Measurements from ENCODE around the gene GNG4. TPM values are rescaled to one million over a fixed set of nuclear protein-coding genes. Genes with fewer than 3 reads are reported as not detected.
A peak's percentile ranks its signal among the peaks of the same experiment; 100 is the strongest.

The GNG4 gene
- total and polyA plus RNA-seq, 10 of the 15 experiments (the other 5 are each of a cell fraction or from before 2014, with no cell fraction given) = 0.03 to 0.15 (median 0.15) TPM; not detected in 7

DNA sequence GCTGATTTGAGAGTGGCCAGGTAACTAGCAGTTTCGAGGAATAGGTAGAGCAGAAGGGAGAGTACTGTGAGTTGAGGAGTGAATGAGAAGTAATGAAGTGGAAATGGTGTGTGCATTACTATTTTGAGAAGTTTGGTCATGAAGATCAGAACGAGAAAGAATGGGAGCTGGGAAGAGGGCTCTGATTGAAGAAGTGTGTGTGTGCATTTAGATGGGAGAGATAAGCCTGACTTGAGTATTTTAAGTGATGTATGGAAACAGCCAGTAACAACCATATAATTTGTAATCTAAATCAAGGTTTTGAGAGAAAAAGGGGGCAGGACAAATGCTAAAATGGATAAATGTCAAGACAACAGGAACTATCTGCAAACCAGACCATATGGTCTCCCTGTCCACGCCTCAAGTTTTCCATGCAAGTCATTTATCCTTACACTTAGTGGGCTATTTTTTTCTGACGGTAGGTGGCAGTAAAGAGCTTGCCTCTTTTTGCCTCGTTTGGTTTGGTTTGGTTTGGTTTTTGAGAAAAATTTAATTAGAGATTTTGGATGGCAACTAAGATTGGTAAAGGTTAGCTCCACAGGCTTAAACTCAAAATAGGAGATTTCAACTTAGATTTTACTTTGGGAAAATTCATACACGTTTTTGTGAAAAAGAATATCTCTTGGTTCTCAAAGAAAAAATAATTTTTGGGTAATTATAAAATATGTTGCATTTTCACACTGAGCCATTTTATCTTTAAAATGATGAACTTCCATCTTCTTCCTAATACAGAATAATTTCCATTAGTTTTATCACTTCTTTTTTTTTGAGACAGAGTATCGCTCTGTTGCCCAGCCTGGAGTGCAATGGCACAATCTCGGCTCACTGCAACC lies 135.9 kb downstream of the GNG4 start:
- ChIA-PET POLR2A (interaction anchor here (0.6 kb wide), 1 partner anchor 48 kb away, joined by 4 read pairs; no protein-coding TSS in a partner anchor), CTCF (interaction anchor here (0.7 to 4.0 kb wide), 28 partner anchors 8 to 1140 kb away, joined by 3 to 31 read pairs (median 4); partner anchors contain the start of genes B3GALNT2 and COA6), SMC1A (ENCODE audit: uncharacterized antibody, unreplicated experiment) (interaction anchor here (0.7 to 2.6 kb wide), 11 partner anchors 15 to 461 kb away, joined by 3 to 17 read pairs (median 6); no protein-coding TSS in a partner anchor), RAD21 (ENCODE audit: unreplicated experiment) (interaction anchor here (0.6 to 2.0 kb wide), 7 partner anchors 9 to 458 kb away, joined by 3 to 19 read pairs (median 4); no protein-coding TSS in a partner anchor)
- FAIRE-seq = peak; percentile 97
- no peaks in the 10 kb centered on the region; the same call in 1 of the 2 replicates for H3K4me1 ChIP-seq (ENCODE audit: control insufficient read depth, insufficient read depth, low read length)
- no peaks in the 10 kb centered on the region for H3K36me3 ChIP-seq (ENCODE audit: control insufficient read depth in 2 of 2, insufficient read depth in 2 of 2, low read length in 1 of 2)
- H3K79me2 ChIP-seq (ENCODE audit: control insufficient read depth, insufficient read depth, low read length) = no peaks in the 10 kb centered on the region
- no TSS peak for BruUV-seq (replicated peaks)
- no peaks in the 10 kb centered on the region for H3K27me3 ChIP-seq (replicated peaks in 1 of 2; ENCODE audit: control insufficient read depth in 2 of 2, insufficient read depth in 2 of 2, low read length in 1 of 2)
- intact Hi-C loops (cut with micrococcal nuclease; ENCODE audit: unreplicated experiment) (loop anchor here (2.0 to 5.0 kb wide), 3 partner anchors 89 to 457 kb away; no protein-coding TSS in a partner anchor), in situ Hi-C loops (cut with MboI) (loop anchor here (5.0 kb wide), 2 partner anchors 264 to 459 kb away; no protein-coding TSS in a partner anchor)
- peak; percentile 70 for ATAC-seq
- TF ChIP-seq SMC3 (IDR thresholded peaks at IDR 0.05; ENCODE audit: borderline replicate concordance, low read length) = peak; percentile 79; the same call in 1 of the 2 replicates
- TF ChIP-seq RAD21 (IDR thresholded peaks at IDR 0.05; ENCODE audit: insufficient read depth, low read depth, low read length) = peak; percentile 94
- 0 out of 2 replicates have a peak, but pooled peaks have one; percentile 18 for TF ChIP-seq MEF2A (IDR thresholded peaks at IDR 0.05; ENCODE audit: insufficient read depth, low read depth, low read length)
- TF ChIP-seq, protein P1, sequence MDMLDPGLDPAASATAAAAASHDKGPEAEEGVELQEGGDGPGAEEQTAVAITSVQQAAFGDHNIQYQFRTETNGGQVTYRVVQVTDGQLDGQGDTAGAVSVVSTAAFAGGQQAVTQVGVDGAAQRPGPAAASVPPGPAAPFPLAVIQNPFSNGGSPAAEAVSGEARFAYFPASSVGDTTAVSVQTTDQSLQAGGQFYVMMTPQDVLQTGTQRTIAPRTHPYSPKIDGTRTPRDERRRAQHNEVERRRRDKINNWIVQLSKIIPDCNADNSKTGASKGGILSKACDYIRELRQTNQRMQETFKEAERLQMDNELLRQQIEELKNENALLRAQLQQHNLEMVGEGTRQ (IDR thresholded peaks at IDR 0.05; ENCODE audit: borderline replicate concordance, low read depth, low read length) = no peak
- TF ChIP-seq, protein P2, sequence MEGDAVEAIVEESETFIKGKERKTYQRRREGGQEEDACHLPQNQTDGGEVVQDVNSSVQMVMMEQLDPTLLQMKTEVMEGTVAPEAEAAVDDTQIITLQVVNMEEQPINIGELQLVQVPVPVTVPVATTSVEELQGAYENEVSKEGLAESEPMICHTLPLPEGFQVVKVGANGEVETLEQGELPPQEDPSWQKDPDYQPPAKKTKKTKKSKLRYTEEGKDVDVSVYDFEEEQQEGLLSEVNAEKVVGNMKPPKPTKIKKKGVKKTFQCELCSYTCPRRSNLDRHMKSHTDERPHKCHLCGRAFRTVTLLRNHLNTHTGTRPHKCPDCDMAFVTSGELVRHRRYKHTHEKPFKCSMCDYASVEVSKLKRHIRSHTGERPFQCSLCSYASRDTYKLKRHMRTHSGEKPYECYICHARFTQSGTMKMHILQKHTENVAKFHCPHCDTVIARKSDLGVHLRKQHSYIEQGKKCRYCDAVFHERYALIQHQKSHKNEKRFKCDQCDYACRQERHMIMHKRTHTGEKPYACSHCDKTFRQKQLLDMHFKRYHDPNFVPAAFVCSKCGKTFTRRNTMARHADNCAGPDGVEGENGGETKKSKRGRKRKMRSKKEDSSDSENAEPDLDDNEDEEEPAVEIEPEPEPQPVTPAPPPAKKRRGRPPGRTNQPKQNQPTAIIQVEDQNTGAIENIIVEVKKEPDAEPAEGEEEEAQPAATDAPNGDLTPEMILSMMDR (IDR thresholded peaks at IDR 0.05 in 2 of 3, conservative IDR thresholded peaks at IDR 0.05 in 1 of 3; ENCODE audit: control insufficient read depth in 2 of 3, extremely low read depth in 1 of 3, insufficient read depth in 1 of 3, low read depth in 3 of 3, low read length in 3 of 3) = peak; percentile 79 to 93 (median 82)
- no peak for TF ChIP-seq HDAC2 (IDR thresholded peaks at IDR 0.05)
- TF ChIP-seq, protein P3, sequence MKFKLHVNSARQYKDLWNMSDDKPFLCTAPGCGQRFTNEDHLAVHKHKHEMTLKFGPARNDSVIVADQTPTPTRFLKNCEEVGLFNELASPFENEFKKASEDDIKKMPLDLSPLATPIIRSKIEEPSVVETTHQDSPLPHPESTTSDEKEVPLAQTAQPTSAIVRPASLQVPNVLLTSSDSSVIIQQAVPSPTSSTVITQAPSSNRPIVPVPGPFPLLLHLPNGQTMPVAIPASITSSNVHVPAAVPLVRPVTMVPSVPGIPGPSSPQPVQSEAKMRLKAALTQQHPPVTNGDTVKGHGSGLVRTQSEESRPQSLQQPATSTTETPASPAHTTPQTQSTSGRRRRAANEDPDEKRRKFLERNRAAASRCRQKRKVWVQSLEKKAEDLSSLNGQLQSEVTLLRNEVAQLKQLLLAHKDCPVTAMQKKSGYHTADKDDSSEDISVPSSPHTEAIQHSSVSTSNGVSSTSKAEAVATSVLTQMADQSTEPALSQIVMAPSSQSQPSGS (IDR thresholded peaks at IDR 0.05; ENCODE audit: low read length) = no peak
- H3K9me3 ChIP-seq (replicated peaks; ENCODE audit: control insufficient read depth, insufficient read depth, low read length) = no peaks in the 10 kb centered on the region
- no peaks in the 10 kb centered on the region for H4K20me1 ChIP-seq (ENCODE audit: control insufficient read depth, insufficient read depth)
- no peak overlapping the region for H3K4me3 ChIP-seq
- no peak overlapping the region for H3K4me2 ChIP-seq (ENCODE audit: control insufficient read depth, insufficient read depth)
- no peak for DNase-seq (ENCODE audit: low read depth, low spot score)
- H3K27ac ChIP-seq (ENCODE audit: control insufficient read depth, insufficient read depth) = no peak overlapping the region
- H2AFZ ChIP-seq (ENCODE audit: control insufficient read depth, low read depth, low read length) = no peak overlapping the region
- H3K9ac ChIP-seq (ENCODE audit: control insufficient read depth, insufficient read depth, low read length) = no peak overlapping the region
- WGBS (ENCODE audit: insufficient coverage, insufficient replicate concordance, low lambda C conversion rate, missing lambda C conversion rate) = 38% methylated on average over 8 of the region's 8 CpGs
